ENCODE data around the gene GCNT2.

DNA sequence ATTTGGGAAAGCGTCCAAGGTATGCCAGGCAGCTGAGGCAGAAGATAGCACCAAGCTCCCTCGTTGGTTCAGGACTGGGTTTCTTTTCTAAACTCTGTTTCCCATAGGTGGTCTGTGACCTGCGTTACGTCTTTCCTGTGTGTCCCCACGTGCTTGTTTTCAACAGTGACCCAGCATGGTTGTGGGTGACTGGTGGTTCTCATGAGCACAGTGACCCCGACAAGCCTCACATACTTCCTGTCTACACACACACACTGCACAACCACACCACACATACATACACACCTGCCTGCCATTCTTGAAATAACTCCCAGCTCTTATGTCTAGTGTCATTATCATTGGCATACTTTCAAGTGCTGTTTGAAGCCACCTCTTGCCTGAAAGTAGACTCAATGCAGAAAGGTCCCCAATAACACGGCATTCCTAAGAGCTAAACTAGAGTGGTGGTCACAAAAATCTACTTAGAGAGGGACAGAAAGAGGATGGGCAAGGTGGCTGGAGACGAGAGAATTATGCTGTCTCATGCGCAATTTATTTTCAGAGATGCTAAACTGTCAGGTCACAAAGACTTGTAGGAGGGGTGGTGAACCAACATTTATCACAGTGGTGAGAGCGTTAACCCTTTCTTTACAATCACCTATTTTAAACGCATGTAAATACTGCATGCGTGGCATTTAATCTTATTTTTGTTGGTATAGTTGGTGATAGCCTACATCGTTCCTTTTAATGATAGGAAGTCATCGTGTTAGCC lies 66.7 kb downstream of the GCNT2 start:
- TF ChIP-seq, protein P1, sequence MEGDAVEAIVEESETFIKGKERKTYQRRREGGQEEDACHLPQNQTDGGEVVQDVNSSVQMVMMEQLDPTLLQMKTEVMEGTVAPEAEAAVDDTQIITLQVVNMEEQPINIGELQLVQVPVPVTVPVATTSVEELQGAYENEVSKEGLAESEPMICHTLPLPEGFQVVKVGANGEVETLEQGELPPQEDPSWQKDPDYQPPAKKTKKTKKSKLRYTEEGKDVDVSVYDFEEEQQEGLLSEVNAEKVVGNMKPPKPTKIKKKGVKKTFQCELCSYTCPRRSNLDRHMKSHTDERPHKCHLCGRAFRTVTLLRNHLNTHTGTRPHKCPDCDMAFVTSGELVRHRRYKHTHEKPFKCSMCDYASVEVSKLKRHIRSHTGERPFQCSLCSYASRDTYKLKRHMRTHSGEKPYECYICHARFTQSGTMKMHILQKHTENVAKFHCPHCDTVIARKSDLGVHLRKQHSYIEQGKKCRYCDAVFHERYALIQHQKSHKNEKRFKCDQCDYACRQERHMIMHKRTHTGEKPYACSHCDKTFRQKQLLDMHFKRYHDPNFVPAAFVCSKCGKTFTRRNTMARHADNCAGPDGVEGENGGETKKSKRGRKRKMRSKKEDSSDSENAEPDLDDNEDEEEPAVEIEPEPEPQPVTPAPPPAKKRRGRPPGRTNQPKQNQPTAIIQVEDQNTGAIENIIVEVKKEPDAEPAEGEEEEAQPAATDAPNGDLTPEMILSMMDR (IDR thresholded peaks at IDR 0.05), result no peak
- TF ChIP-seq POLR2A (IDR thresholded peaks at IDR 0.05), result no peak

Data from upper lobe of left lung (tissue), 4 donors.